ENCODE data around the gene ZGPAT. TPM values are rescaled to one million over a fixed set of nuclear protein-coding genes. Genes with fewer than 3 reads are reported as not detected.

ZGPAT gene
- total RNA-seq, 1 donor from 2014 or later = 14.1 TPM

DNA sequence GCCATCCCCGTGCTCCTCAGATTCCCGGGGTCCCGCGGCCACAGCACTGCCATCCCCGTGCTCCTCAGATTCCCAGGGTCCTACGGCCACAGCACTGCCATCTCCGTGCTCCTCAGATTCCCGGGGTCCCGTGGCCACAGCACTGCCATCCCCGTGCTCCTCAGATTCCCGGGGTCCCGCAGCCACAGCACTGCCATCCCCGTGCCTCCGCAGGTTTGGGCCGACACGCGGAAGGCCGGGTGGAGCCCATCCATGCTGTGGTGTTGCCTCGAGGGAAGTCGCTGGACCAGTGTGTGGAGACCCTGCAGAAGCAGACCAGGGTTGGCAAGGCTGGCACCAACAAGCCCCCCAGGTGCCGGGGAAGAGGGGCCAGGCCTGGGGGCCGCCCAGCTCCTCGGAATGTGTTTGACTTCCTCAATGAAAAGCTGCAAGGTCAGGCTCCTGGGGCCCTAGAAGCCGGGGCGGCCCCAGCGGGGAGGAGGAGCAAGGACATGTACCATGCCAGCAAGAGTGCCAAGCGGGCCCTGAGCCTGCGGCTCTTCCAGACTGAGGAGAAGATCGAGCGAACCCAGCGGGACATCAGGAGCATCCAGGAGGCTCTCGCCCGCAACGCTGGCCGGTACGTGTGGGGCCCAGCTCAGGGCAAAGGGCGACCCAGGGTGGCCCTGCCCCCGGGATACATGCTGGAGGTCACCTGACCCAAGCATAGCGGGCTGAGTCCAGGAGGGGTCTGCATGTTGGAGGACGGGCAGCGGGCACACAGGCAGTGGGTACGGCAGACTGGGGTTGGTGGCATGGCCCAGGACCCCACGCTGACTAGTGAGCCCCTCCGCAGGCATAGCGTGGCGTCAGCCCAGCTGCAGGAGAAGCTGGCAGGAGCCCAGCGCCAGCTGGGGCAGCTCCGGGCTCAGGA is 27.4 kb downstream of the ZGPAT start:
- peak; percentile 54 for DNase-seq

DNA sequence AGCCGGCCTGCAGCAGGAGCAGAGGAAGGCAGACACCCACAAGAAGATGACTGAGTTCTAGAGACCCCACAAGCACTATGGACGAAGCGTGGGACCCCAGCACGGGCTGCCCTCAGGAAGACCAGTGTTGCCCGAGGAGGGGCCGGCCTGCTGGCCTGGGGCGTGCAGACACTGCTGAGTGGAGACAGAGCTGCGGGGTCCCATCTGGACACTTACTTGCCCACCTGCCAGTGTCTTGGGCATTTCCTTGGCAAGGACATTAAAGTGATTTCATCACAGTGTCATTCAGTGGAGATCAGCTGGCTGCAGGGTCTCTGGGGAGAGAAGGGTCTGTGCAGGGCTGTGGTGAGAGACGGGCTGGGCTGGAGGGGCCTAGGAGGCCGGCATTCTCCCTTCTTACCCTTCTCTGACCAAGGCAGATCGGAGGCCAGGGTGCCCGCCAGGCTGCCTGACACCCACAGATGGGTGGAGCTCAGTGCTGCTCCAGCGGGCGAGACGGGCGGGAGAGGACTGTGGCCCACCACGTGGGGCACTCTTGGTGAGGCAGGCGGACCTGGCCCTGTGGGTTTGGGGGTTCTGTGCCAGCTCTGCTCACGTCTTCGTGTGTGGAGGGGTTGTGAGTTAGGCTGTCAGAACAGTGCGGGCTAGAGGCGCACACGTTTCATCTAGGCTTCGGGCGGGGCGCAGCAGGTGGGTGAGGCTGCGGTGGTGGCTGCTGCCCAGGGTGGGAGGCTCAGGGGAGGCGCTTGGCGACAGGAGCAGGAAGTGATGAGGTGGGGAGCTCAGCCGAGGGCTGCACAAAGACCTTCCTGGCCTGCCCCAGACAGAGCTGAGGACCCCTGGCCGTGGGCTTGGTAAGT is 28.2 kb downstream of the ZGPAT start, which contains the start of gene LIME1:
Gene LIME1 (plus strand): TSS at position 806 of the 860 bp plus-strand sequence. CDS start 886 bp downstream, outside the sequence.
- no peak for DNase-seq

DNA sequence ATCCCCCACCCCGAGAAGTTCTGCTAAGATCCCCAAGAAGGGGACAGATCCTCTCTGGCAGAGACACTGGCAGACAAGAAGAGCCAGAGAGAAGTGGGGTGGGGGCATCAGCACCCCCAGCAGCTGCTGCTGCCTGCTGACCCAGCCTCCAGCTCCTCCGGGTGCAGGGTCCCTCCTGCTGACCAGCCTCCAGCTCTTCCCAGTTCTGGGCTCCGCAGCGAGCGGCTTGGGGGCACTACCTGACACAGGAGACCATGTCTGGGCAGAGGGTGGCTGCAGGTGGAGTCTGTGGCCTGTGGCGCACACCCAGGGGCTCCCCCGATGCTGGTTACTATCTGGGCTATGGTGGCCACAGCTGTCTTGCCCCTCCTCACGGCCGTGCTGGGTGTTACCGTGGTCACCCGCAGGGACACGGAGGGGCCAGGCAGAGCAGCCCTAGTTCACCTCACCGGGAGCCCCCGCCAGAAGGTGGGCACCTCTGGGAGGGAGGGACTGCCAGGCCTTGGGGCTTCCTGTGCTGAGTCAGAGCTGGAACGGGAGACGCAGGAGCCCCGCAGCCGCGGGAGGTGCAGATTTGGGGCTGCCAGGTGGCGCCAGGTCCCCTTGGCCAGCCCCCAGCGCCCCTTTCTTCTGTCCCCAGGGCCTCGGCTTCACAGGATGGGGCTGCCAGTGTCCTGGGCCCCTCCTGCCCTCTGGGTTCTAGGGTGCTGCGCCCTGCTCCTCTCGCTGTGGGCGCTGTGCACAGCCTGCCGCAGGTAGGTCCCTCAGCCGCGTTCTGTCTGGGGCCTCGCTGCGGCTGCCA is 29.3 kb downstream of the ZGPAT start:
- no peak for DNase-seq

DNA sequence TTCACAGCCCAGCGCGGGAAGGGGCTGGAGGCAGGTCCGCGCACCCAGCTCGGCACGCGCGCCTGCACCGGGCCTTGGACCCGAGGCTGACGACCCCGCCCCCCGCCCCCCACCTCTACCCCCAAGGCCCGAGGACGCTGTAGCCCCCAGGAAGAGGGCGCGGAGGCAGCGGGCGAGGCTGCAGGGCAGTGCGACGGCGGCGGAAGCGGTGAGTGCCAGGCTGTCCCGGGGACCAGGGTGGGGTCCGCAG is 29.8 kb downstream of the ZGPAT start:
- DNase-seq = no peak

DNA sequence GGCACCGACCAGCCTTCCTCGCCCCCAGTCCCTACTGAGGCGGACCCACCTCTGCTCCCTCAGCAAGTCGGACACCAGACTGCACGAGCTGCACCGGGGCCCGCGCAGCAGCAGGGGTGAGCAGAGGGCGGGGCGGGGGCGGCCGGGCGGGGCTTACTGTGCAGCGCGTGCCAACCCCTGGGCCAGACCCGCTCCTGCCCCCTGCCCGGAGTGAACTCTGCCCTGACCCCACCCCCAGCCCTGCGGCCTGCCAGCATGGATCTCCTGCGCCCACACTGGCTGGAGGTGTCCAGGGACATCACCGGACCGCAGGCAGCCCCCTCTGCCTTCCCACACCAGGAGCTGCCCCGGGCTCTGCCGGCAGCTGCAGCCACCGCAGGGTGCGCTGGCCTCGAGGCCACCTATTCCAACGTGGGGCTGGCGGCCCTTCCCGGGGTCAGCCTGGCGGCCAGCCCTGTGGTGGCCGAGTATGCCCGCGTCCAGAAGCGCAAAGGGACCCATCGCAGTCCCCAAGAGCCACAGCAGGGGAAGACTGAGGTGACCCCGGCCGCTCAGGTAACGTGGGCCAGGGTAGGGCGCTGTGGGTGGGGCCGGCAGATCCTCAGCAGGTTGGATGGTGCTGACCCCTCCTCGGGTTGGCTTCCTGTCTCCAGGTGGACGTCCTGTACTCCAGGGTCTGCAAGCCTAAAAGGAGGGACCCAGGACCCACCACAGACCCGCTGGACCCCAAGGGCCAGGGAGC is 30.3 kb downstream of the ZGPAT start:
- no peak for DNase-seq

DNA sequence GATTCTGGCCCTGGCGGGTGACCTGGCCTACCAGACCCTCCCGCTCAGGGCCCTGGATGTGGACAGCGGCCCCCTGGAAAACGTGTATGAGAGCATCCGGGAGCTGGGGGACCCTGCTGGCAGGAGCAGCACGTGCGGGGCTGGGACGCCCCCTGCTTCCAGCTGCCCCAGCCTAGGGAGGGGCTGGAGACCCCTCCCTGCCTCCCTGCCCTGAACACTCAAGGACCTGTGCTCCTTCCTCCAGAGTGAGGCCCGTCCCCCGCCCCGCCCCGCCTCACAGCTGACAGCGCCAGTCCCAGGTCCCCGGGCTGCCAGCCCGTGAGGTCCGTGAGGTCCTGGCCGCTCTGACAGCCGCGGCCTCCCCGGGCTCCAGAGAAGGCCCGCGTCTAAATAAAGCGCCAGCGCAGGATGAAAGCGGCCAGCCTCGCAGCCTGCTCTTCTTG is 30.9 kb downstream of the ZGPAT start:
- peak; percentile 80 for DNase-seq

DNA sequence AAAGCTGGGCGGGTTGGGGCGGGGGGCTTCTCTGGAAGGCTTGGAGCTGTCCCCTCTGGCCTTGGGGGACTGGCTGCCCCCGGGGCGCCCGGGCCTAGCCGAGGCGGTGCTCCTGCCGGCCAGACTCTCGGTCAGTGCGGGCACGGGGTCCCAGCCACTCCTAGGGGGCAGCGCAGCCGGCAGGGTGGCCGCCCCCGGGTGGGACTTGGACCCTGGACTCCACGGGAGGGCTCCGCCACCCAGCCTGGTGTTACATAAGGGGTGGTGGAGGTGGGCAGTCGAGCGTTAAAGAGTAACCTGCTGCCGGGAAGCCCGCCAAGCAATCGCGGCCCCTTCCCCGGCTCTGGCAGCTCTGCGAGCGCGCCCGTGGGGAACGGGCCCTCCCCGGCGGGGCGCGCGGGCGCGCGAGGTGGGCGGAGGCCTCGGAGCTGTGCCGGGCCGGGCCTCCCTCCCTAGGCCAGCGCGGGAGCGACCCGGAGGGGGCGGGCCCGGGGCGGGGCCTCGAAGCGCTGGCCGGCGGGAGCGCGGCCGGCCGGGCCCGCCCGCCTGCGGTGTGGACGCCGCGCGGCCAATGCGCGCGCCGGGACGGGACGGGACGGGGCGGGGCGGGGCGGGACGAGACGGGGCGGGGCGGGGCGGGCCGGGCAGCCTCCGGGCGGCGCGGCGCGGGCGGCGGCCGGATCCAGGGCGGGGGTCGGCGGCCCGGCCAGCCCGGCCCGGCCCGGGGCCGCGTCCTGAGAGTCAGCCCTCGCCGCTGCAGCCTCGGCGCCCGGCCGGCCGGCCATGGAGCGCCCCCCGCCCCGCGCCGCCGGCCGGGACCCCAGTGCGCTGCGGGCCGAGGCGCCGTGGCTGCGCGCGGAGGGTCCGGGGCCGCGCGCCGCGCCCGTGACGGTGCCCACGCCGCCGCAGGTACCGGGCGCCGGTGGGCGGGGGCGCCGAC is 31.6 kb downstream of the ZGPAT start, which contains the start of gene SLC2A4RG:
Gene SLC2A4RG (plus strand): TSS at position 647 of the 940 bp plus-strand sequence. CDS start 137 bp downstream, at position 784.
- peak; percentile 92 for DNase-seq

DNA sequence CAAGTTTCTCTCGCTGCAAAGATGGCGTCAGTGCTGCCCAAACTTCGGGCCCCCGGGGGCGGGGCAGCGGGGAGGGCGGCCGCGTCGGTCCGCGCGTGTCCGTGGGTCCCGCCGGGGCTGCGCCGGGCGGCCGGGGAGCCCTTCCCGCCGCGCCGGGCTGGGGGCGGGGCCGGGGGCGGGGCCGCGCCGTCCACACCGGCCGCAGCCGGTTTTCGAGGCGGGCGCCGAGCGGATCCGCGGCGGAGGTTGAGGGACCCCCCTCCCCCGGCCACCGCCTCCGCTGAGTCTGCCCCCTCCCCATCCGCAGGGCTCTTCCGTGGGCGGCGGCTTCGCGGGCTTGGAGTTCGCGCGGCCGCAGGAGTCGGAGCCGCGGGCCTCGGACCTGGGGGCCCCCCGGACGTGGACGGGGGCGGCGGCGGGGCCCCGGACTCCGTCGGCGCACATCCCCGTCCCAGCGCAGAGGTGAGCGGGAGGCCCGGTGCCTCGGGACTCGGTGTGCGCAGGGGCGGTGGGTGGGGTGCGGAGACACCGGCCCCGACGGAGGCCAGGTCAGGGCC is 32.3 kb downstream of the ZGPAT start:
- peak; percentile 69 for DNase-seq

DNA sequence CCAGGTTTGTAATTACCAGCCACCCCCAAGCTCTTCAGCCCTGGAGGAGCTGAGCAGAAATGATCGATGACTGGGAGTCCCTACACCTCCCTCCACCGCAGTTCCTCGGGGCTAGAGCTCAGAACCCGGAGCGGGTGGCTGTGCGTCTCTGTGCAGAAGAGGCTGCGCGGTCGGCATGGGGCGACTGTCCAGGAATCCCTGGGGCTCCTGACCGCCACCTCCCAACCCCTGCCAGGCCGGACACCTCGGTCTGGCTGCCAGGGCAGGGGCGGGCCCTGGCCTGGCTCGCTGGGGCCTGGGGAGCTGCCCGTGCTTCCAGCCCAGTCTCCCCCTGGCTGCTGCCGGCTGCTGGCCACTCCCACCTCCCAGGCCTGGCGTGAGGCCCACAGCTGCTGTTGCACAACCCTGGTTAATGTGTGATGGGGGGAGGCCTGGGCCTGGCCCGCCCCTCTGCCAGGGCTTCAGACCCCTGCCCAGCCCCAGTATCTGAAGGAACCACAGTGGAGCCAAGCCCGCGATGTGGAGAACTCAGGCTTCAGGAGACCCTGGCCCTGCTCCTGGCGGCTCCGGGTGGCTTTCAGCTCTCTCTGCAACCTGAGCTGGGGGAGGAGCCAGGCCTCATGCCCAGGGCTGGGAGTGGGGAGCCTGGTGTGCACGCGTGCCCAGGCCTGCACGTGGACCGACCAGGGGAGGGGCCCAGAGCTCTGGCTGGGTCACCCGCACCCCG is 33.0 kb downstream of the ZGPAT start:
- peak; percentile 96 for DNase-seq

DNA sequence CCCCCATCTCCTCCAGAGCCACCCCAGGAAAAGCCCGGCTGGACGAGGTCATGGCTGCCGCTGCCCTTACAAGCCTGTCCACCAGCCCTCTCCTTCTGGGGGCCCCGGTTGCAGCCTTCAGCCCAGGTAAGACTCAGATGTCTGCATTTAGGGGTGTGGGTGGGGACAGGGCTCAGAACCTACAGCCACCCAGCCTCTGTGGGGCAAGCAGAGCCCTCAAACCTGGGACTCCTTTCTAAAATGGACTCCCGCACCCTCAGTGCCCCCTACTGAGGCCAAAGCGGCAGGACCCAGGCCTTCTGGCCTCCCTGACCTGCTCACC is 33.5 kb downstream of the ZGPAT start:
- DNase-seq = no peak

DNA sequence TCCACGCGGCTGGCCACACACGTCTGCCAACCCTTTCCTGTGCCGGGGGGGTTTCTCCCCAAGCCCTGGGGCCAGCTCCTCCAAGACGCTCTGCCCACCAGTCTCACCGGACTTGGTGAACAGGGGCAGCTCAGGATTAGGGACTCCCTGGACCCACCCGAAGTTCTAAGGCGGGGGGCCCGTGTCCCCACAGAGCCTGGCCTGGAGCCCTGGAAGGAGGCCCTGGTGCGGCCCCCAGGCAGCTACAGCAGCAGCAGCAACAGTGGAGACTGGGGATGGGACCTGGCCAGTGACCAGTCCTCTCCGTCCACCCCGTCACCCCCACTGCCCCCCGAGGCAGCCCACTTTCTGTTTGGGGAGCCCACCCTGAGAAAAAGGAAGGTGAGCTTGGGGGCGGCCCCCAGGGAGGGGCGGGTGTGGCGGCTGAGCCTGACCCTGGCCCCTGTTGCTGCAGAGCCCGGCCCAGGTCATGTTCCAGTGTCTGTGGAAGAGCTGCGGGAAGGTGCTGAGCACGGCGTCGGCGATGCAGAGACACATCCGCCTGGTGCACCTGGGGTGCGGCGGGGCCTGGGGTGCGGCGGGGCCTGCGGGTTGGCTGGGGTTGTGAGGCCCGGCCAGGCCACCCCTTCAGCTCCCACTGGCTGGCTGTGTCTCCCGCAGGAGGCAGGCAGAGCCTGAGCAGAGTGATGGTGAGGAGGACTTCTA is 34.0 kb downstream of the ZGPAT start:
- no peak for DNase-seq

DNA sequence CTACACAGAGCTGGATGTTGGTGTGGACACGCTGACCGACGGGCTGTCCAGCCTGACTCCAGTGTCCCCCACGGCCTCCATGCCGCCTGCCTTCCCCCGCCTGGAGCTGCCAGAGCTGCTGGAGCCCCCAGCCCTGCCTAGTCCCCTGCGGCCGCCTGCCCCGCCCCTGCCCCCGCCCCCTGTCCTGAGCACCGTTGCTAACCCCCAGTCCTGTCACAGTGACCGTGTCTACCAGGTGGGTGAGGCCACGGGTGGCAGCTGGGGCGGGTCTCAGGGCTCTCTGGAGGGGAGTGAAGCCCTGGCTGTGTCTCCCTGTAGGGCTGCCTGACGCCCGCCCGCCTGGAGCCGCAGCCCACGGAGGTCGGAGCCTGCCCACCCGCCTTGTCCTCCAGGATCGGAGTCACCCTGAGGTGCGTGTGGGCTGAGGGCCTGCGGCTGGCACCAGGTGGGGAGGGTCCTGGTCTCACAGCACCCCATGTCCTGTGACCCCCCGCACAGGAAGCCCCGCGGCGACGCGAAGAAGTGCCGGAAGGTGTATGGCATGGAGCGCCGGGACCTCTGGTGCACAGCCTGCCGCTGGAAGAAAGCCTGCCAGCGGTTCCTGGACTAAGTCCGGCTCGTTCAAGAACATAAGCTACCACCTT is 34.7 kb downstream of the ZGPAT start:
- DNase-seq = no peak

DNA sequence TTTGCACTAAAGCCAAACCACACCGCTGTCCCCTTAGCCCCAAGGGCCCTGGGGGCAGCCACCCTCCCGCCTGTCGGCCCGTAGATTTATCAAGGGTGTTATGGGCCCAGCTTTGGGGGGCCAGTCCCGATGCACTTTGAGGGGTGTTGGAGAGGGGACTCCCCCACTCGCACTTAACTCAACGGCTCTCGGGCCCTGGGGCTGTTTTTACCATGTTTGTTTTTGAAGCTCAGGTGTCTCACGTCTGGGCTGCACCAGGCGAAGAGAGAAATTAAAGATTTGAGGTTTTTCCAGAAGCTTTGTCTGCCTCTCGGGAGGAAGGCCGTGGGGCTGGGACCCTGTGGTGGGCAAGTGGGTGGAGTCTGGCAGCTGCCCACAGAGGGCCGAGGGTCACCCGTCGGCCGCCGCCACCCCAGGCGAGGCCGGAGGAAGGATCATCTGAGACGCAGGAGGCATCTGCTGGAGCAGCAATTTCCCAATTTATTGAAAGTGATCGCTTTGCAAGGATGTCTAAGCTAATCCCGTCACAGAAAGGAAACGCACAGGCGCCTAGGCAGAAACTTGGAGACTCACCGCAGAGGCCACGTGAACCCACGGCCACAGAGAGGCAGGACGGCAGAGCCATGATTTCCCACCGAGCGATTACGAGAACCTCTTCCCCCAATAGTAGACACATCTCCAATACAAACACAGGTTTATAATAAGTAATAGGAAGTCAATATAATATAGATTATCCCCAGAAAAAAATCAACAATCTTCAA is 35.6 kb downstream of the ZGPAT start:
- DNase-seq = no peak

DNA sequence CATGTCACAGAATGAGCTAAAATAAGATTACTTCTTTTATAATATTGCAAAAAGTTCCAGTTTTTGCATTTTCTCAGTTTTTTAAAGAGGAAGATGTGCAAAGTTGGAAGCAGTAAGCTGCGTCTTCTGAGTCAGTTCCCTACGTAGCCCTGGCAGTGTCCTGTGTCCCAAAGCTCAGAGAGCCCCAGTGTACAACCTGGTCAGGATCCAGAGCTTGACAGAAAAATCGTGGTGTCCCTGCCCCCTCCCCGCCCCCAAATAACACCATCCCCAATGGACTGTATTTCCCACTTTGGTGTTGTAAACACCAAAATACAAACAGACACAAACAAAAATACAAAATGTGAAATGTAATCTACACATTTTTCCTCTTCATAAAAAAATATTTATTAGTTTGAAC is 36.3 kb downstream of the ZGPAT start:
- no peak for DNase-seq

DNA sequence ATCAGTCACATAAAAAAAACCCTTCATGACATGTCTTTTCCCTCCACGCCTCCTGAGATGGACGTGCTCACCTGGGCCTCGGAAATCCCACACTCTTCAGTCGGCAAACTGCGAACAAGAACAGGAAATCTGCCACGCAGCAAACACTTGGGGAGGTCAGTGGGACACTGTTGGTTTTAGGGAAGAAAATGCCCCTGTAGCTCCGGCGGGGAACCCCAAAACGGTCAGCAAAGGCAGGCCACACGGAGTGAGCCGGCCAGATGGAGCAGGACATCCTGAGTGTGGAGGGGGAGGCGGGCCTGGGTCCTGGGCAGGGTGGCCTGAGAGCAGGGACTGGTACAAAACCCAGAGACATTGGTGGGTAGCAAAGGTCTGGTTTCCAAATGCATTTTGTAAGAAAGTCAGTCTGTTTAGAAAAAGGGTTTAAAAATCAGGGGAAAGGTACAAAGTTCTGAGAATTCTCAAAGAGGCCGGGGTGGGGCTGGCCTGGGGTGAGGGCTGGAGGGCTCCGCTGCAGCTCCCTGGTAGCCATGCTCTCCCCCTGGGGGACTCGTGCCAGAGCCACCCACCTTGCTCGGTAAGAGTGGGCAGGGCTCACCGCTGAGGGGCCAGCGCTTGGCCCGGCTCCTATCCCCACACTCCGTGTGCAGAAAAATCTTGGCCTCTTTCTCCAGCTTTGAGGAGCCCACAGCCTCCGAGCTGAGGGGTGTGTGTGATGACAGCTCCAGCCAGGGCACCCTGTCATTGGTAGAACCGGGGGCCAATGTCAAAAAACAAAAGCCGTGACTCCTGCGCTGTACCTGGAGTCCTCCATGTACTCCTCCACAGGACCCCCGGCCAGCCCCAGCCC is 37.0 kb downstream of the ZGPAT start:
- DNase-seq = no peak

DNA sequence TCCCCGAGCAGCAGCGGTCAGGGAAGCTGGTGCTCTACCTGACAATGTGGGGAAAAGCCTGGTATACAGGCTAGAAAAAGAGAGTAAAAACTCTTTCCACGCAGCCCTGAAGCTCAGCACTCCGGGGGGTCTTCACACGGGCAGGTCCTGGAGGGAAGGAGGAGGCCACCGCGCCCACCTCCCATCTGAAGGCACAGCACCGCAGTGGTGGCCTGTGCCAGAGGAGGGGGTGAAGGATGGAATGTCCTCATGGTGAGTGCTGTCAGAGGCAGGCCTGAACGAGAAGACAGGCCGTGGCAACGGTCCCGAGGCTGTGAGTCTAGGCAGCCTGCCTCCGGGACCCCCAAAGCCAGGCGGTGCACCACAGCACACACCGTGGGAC is 37.6 kb downstream of the ZGPAT start:
- no peak for DNase-seq
